ENCODE data around the gene HES2. TPM values are rescaled to one million over a fixed set of nuclear protein-coding genes. Genes with fewer than 3 reads are reported as not detected.

The HES2 gene
- total and polyA plus RNA-seq, 2 of the 4 experiments (the other 2 are of a cell fraction): not detected

- H3K27me3 ChIP-seq (ENCODE audit: control insufficient read depth, insufficient read depth, low read length): peaks cover 78% of the 10 kb centered on the region
Measured at GRCh38 chr1:6448749-6449631, 29.3 kb upstream of the HES2 start.

More at GRCh38 chr1:6448749-6449631, 29.3 kb upstream of the HES2 start:
- ATAC-seq (ENCODE audit: low read depth) (peak; percentile 65), DNase-seq (no peak)
- H4K20me1 ChIP-seq (ENCODE audit: insufficient read depth, low read length): no peaks in the 10 kb centered on the region
- no peak overlapping the region for H3K4ac ChIP-seq (ENCODE audit: low read depth, low read length)
- no peaks in the 10 kb centered on the region for H3K36me3 ChIP-seq (ENCODE audit: control insufficient read depth, insufficient read depth, low read length)
- ChIA-PET CTCF (interaction anchor here (0.6 to 1.1 kb wide), 3 partner anchors 12 to 208 kb away, joined by 3 read pairs; no protein-coding TSS in a partner anchor), POLR2A (ENCODE audit: unreplicated experiment) (no interaction called here)
- no peak overlapping the region for H2BK20ac ChIP-seq (ENCODE audit: low read depth, low read length)
- no peak overlapping the region for H3K56ac ChIP-seq (ENCODE audit: extremely low read depth, insufficient read depth, low read length)
- no peak overlapping the region for H3K14ac ChIP-seq (replicated peaks; ENCODE audit: low read depth, low read length)
- no peak overlapping the region for H2AK5ac ChIP-seq (ENCODE audit: low read depth, low read length)
- no peak overlapping the region; the same call in 1 of the 2 replicates for H3K4me2 ChIP-seq (ENCODE audit: low read depth, low read length)
- H4K5ac ChIP-seq (ENCODE audit: low read depth, low read length): no peak overlapping the region
- TF ChIP-seq MAZ (IDR thresholded peaks at IDR 0.05; ENCODE audit: borderline replicate concordance, low read depth, low read length): no peak
- 0 out of 2 replicates have a peak, but pooled peaks have one; percentile 10 for TF ChIP-seq CTCF (conservative IDR thresholded peaks at IDR 0.05; ENCODE audit: low read depth, low read length)
- H3K23ac ChIP-seq (ENCODE audit: low read depth, low read length): no peak overlapping the region
- no peaks in the 10 kb centered on the region for H3K9me3 ChIP-seq (ENCODE audit: control insufficient read depth, insufficient read depth, low read length)
- H3K27ac ChIP-seq (ENCODE audit: insufficient read depth, low read length): no peak overlapping the region
- no peaks in the 10 kb centered on the region; the same call in 1 of the 2 replicates for H3K9me1 ChIP-seq (ENCODE audit: insufficient read depth, low read length)
- H4K91ac ChIP-seq (ENCODE audit: insufficient read depth, low read depth, low read length): no peak overlapping the region
- no peaks in the 10 kb centered on the region for H3K4me1 ChIP-seq (ENCODE audit: control insufficient read depth, insufficient read depth, low read length)
- BruUV-seq (replicated peaks): no TSS peak
- no peak overlapping the region for H2BK120ac ChIP-seq (ENCODE audit: low read depth, low read length)
- no peak overlapping the region for H2BK15ac ChIP-seq (ENCODE audit: low read depth, low read length)
- H3K4me3 ChIP-seq (ENCODE audit: insufficient read depth, low read depth, low read length): 0 out of 2 replicates have a peak overlapping the region, but pooled peaks have one; percentile 12
- H3K79me1 ChIP-seq (ENCODE audit: low read depth in 1 of 2, low read length in 2 of 2): no peaks in the 10 kb centered on the region
- in situ Hi-C loops (cut with MboI; ENCODE audit: low sequenced_read_pairs) (no loop called here), dilution Hi-C loops (cut with HindIII; ENCODE audit: low sequenced_read_pairs, unreplicated experiment) (no loop called here), intact Hi-C loops (cut with micrococcal nuclease) (no loop called here)
- H4K8ac ChIP-seq (ENCODE audit: low read depth in 2 of 2, low read length in 2 of 2): no peak overlapping the region
- H3K18ac ChIP-seq (ENCODE audit: low read depth, low read length): no peak overlapping the region
- H2BK5ac ChIP-seq (ENCODE audit: low read depth, low read length, poor library complexity, severe bottlenecking): no peak overlapping the region
- H2AFZ ChIP-seq (replicated peaks; ENCODE audit: low read length, poor library complexity): no peak overlapping the region
- H2AK9ac ChIP-seq (replicated peaks; ENCODE audit: low read depth, low read length, poor library complexity): no peak overlapping the region
- H3K9ac ChIP-seq (ENCODE audit: low read depth, low read length): no peak overlapping the region
- 4% methylated on average over 10 of the region's 66 CpGs; no CpG with 5 or more reads in 1 of the 2 experiments for WGBS, 2 experiments (ENCODE audit: extremely low coverage in 2 of 2, insufficient read length in 1 of 2)
